SU-DHL-6 (cell line): Measurements from ENCODE around the gene AMH.
A peak's percentile ranks its signal among the peaks of the same experiment; 100 is the strongest.

Source experiments
- EZH2phosphoT487 ChIP-seq: fragments of 200-600 bp; sonication (generic), shearing (Covaris generic); conservative IDR thresholded peaks from 2 replicates; pipeline ENCODE4 v1.6.1; 2018; ENCODE audit warnings: mild to moderate bottlenecking, antibody characterized with exemption, low read length, moderate library complexity, mixed read lengths
- TF ChIP-seq, protein P1 (sequence below): fragments of 200-600 bp; sonication (generic); IDR thresholded peaks from one replicate; pipeline ENCODE4 v1.5.1; 2017; ENCODE audit warnings: antibody characterized with exemption, mild to moderate bottlenecking, low read length, moderate library complexity; ENCODE audit not compliant: insufficient read depth, poor library complexity, severe bottlenecking

DNA sequence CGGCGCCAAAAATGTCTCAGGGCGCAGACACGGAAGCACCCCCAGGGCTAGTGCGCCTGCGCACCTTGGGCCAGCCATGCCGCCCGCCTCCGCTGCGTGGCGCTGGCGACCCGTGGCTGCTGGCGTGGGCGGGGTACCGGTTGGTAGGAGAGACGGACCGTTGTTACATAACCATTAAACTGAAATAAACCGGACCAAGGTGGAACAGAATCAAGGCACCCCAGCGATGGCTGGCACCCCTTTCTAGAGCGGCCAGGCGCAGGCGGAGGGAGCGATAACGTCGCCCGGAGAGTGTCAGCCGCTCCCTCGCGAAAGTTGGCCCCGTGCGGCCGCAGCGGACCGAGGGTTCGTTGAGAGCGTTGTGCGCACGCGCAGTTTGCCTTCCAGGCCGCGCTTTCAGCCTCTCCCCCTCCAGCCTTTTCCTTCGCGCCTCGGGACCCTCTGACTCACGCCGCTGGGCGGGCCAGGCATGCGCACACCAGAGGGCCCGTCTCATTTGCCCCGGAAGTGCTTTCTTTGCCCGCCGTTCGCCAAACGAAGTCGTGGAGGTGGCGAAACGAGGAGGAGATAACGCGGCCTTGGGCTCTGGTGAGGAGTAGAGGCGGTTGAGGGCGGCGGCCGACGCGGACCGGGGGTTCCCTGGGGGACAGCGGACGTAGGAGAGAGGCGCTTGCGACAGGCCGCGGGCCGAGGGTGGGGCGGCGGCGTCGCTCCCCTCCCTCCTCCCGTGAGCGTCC, 12.6 kb upstream of the AMH start, which contains the start of the genes PLEKHJ1 and SF3A2:
- no peak for TF ChIP-seq EZH2phosphoT487
- TF ChIP-seq, protein P1, sequence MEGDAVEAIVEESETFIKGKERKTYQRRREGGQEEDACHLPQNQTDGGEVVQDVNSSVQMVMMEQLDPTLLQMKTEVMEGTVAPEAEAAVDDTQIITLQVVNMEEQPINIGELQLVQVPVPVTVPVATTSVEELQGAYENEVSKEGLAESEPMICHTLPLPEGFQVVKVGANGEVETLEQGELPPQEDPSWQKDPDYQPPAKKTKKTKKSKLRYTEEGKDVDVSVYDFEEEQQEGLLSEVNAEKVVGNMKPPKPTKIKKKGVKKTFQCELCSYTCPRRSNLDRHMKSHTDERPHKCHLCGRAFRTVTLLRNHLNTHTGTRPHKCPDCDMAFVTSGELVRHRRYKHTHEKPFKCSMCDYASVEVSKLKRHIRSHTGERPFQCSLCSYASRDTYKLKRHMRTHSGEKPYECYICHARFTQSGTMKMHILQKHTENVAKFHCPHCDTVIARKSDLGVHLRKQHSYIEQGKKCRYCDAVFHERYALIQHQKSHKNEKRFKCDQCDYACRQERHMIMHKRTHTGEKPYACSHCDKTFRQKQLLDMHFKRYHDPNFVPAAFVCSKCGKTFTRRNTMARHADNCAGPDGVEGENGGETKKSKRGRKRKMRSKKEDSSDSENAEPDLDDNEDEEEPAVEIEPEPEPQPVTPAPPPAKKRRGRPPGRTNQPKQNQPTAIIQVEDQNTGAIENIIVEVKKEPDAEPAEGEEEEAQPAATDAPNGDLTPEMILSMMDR: peak; percentile 97
